Esophagus squamous epithelium (tissue), 5 donors: ENCODE measurements around the gene ANKFN1. TPM values are rescaled to one million over a fixed set of nuclear protein-coding genes. Genes with fewer than 3 reads are reported as not detected.

Experiments
- DNase-seq: peaks from one replicate; lab custom pipeline; 2025; lab: John Stamatoyannopoulos, UW
- H3K27ac ChIP-seq, 4 donors: fragments of 200-600 bp; sonication (generic); one replicate each; pipeline ENCODE4 v1.5.1; 2016 to 2019; ENCODE audit warnings: mild to moderate bottlenecking in 1 of 4
- H3K27me3 ChIP-seq, 4 donors: fragments of 200-600 bp; sonication (generic); 1 replicate in 3 of 4; 2 replicates in 1 of 4; pipeline versions ENCODE4 v1.5.1 to v1.6.0; 2017 to 2021; ENCODE audit warnings: antibody characterized with exemption in 1 of 4
- H3K36me3 ChIP-seq, 3 donors: fragments of 200-600 bp; sonication (generic); one replicate each; pipeline ENCODE4 v1.5.1; 2016 to 2019
- H3K4me1 ChIP-seq, 3 donors: fragments of 200-600 bp; sonication (generic); one replicate each; pipeline ENCODE4 v1.5.1; 2017 to 2019
- H3K4me3 ChIP-seq, 4 donors: fragments of 200-600 bp; sonication (generic); 1 replicate in 3 of 4; 2 replicates in 1 of 4; pipeline ENCODE4 v1.5.1; 2016 to 2019; ENCODE audit warnings: mild to moderate bottlenecking in 2 of 4, moderate library complexity in 1 of 4
- H3K9me3 ChIP-seq, 3 donors: fragments of 200-600 bp; sonication (generic); one replicate each; pipeline ENCODE4 v1.5.1; 2016 to 2019
- POLR2A ChIP-seq, 4 donors: fragments of 450-650 bp; IDR thresholded peaks; one replicate each; pipeline ENCODE4 v1.6.1; 2017; ENCODE audit warnings: antibody characterized with exemption in 4 of 4, mild to moderate bottlenecking in 4 of 4, moderate library complexity in 3 of 4
- WGBS, 2 donors: methylation state at CpG; one replicate each; pipeline ENCODE4 v1.1.5; 2018; 5-methylcytosine and 5-hydroxymethylcytosine counted together
- intact Hi-C: fragments of 100-400 bp; cut with DNase I; formaldehyde crosslinking; loops from one replicate; pipeline ENCODE4 v1.15.0; 2022
- total RNA-seq, 4 donors: library from RNA; depleted of rRNA; stranded (reverse); fragments of >200 nt; gene quantifications; one replicate each; pipeline ENCODE4 v1.1.0, GENCODE V29; 2016
- TF ChIP-seq, protein P1 (sequence below), 6 experiments: fragments of 450-650 bp in 4 of 6; fragments of 200-600 bp in 2 of 6; sonication (generic) in 2 of 6; IDR thresholded peaks; one replicate each; pipeline ENCODE4 v1.5.1; 2016 to 2019; ENCODE audit warnings: antibody characterized with exemption in 6 of 6, mild to moderate bottlenecking in 4 of 6, moderate library complexity in 4 of 6
- donor health status: DM: yes; HTN: yes; CAD: no.

The ANKFN1 gene
- total RNA-seq, 4 donors from 2014 or later: under 0.01 to 0.31 TPM; not detected in 2

DNA sequence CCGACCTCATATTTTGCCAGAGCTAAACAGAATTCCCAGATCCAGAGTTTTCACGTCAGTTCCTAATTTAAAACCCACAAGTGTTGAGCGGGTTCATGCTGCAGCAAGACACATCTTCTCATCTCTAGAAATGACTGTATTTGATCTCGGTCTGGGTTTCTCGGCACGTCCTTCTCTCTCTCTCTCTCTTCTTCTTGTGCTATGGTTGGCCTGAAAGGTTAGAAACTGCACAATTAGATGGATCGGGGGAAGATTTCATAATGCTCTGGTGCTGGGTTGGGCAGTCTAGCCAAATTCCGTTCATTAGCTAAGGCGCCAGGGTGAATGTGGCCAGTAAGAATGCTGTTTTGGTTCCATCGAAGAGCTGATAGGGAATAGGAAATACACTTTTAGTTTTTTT, 281.3 kb downstream of the ANKFN1 start:
- Histone ChIP-seq H3K27me3 (no peaks in the 10 kb centered on the region), H3K4me3 (no peak overlapping the region), H3K36me3 (no peaks in the 10 kb centered on the region), H3K27ac (no peak overlapping the region), H3K9me3 (no peaks in the 10 kb centered on the region), H3K4me1 (no peaks in the 10 kb centered on the region)
- WGBS, 2 donors: 71 to 86% methylated on average over 8 to 10 of the region's 10 CpGs
- intact Hi-C loops: no loop called here
- DNase-seq: no peak
- TF ChIP-seq, protein P1, sequence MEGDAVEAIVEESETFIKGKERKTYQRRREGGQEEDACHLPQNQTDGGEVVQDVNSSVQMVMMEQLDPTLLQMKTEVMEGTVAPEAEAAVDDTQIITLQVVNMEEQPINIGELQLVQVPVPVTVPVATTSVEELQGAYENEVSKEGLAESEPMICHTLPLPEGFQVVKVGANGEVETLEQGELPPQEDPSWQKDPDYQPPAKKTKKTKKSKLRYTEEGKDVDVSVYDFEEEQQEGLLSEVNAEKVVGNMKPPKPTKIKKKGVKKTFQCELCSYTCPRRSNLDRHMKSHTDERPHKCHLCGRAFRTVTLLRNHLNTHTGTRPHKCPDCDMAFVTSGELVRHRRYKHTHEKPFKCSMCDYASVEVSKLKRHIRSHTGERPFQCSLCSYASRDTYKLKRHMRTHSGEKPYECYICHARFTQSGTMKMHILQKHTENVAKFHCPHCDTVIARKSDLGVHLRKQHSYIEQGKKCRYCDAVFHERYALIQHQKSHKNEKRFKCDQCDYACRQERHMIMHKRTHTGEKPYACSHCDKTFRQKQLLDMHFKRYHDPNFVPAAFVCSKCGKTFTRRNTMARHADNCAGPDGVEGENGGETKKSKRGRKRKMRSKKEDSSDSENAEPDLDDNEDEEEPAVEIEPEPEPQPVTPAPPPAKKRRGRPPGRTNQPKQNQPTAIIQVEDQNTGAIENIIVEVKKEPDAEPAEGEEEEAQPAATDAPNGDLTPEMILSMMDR (IDR thresholded peaks at IDR 0.05): no peak
- no peak for TF ChIP-seq POLR2A (IDR thresholded peaks at IDR 0.05)

DNA sequence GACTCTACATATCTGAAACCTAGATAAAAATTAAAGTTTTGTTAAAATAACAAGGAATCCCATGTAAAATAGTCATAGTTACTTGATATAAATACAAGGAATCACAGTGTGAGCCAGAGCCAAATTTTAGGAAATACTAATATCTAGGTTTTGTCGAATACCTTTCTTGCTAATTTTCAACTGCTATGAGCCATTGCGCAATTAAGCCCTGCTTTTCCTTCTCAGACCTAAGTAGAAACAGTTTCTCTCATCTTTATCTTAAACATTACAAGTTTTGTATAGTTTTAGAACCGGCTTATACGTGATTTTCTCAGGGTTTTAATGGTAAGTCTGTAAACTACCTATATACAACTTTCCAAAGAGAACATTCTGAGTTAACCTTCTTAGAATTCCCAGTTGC, 282.9 kb downstream of the ANKFN1 start:
- Histone ChIP-seq H3K27me3 (no peaks in the 10 kb centered on the region), H3K36me3 (no peaks in the 10 kb centered on the region), H3K4me1 (no peaks in the 10 kb centered on the region), H3K27ac (no peak overlapping the region), H3K9me3 (no peaks in the 10 kb centered on the region), H3K4me3 (no peak overlapping the region)
- WGBS, 2 donors: 96 to 97% methylated on average over 4 of the region's 4 CpGs
- TF ChIP-seq, protein P1 (IDR thresholded peaks at IDR 0.05): no peak
- TF ChIP-seq POLR2A (IDR thresholded peaks at IDR 0.05): no peak
- intact Hi-C loops: no loop called here
- no peak for DNase-seq

DNA sequence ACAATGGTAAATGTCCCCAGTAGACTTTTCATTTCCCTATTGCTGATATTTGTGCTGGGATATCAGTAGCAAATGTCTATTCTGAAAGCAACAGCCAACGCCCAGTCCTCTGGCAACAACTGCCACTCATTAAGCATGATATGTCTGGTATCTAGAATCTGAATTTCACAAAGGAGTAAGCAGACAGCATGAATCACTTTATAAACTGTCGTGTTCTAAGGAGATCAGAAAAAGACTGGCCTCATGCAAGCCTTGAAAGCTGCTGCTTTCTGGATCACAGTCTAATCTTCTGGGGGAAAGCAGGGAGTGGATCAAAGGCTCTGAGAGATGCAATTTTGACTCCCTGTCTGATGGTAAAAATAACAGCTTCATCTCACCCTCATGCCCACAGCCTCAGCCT, 287.1 kb downstream of the ANKFN1 start:
- TF ChIP-seq, protein P1 (IDR thresholded peaks at IDR 0.05): no peak
- no peak for TF ChIP-seq POLR2A (IDR thresholded peaks at IDR 0.05)
- DNase-seq: no peak
- intact Hi-C loops: no loop called here
- 13 to 25% methylated on average over 2 of the region's 2 CpGs for WGBS, 2 donors
- H3K9me3 ChIP-seq: no peaks in the 10 kb centered on the region
- no peaks in the 10 kb centered on the region for H3K4me1 ChIP-seq
- no peak overlapping the region for H3K4me3 ChIP-seq
- H3K27me3 ChIP-seq: no peaks in the 10 kb centered on the region
- H3K27ac ChIP-seq: no peak overlapping the region
- no peaks in the 10 kb centered on the region for H3K36me3 ChIP-seq

DNA sequence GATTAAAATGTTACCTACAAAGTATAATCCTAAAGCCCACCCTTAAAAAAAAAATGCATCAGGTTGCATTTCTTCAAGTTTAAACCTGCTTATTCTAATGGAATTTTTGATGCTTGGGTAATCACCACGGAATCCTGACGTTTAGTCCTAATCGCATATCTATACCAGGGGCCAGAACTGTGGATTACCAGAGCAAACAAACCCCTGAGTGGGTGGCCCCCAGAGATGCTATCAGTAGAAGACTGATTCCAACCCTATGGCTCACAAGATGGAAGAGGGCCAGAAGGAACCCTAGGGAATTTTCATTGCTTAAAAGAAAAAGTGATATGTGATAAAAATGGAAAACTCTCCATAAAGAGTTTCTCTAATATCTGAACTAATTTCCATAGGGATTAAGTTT, 288.0 kb downstream of the ANKFN1 start:
- intact Hi-C loops: no loop called here
- no peak for DNase-seq
- Histone ChIP-seq H3K36me3 (no peaks in the 10 kb centered on the region), H3K4me1 (no peaks in the 10 kb centered on the region), H3K9me3 (no peaks in the 10 kb centered on the region), H3K27me3 (no peaks in the 10 kb centered on the region), H3K27ac (no peak overlapping the region), H3K4me3 (no peak overlapping the region)
- WGBS, 2 donors: 4 to 38% methylated on average over 3 of the region's 3 CpGs
- no peak for TF ChIP-seq POLR2A (IDR thresholded peaks at IDR 0.05)
- TF ChIP-seq, protein P1 (IDR thresholded peaks at IDR 0.05): no peak

DNA sequence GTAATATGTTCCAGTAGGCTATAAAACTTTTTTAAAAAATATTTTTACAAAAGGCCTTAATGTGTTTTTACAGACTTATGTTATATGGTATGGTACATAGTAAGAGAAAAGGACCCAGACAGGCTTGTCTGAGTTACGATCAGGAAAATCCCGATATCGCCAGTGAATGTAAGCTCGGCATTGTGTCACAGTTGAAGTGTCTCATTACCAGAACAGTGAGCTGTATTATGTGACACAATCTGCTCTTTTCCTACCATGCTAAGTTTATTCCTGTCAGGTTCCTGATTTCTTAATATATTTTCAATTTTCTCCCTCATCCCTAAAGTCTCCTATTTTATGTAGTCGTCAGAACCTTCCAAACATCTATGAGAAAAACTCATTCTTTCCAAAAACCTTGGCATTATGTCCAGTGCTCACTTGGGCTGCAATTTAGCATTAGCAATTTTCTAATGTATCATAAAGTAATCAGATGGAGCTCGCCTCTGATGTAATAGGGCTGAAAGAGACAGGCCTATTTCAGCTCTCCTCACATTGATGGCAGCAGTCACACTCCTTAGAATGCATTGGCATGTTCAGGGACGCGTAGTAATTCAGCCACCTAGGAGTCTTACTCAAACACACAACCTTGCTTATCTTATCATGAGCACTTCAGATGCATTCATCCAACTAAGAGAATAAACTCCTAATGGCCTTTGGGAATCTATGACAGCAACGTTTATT, 292.6 kb downstream of the ANKFN1 start:
- Histone ChIP-seq H3K27me3 (no peaks in the 10 kb centered on the region), H3K9me3 (no peaks in the 10 kb centered on the region), H3K4me3 (no peak overlapping the region), H3K36me3 (no peaks in the 10 kb centered on the region), H3K27ac (no peak overlapping the region), H3K4me1 (no peaks in the 10 kb centered on the region)
- intact Hi-C loops: no loop called here
- no peak for DNase-seq
- 74 to 76% methylated on average over 7 to 9 of the region's 9 CpGs for WGBS, 2 donors
- TF ChIP-seq, protein P1 (IDR thresholded peaks at IDR 0.05): no peak
- no peak for TF ChIP-seq POLR2A (IDR thresholded peaks at IDR 0.05)
